HG03457 (cell line): Measurements from ENCODE around the gene RNF150.
A peak's percentile ranks its signal among the peaks of the same experiment; 100 is the strongest.
"Not testable (repeated sequence)": the region's sequence is repeated elsewhere in the genome, so short reads cannot be mapped to it uniquely, and the experiment has no call there.

Experiments used
- ATAC-seq: cut with Tn5 transposase; IDR thresholded peaks from one replicate; pipeline ENCODE4 v1.9.1; 2021; ENCODE audit warnings: moderate number of reproducible peaks; ENCODE audit not compliant: unreplicated experiment

The RNF150 gene

DNA sequence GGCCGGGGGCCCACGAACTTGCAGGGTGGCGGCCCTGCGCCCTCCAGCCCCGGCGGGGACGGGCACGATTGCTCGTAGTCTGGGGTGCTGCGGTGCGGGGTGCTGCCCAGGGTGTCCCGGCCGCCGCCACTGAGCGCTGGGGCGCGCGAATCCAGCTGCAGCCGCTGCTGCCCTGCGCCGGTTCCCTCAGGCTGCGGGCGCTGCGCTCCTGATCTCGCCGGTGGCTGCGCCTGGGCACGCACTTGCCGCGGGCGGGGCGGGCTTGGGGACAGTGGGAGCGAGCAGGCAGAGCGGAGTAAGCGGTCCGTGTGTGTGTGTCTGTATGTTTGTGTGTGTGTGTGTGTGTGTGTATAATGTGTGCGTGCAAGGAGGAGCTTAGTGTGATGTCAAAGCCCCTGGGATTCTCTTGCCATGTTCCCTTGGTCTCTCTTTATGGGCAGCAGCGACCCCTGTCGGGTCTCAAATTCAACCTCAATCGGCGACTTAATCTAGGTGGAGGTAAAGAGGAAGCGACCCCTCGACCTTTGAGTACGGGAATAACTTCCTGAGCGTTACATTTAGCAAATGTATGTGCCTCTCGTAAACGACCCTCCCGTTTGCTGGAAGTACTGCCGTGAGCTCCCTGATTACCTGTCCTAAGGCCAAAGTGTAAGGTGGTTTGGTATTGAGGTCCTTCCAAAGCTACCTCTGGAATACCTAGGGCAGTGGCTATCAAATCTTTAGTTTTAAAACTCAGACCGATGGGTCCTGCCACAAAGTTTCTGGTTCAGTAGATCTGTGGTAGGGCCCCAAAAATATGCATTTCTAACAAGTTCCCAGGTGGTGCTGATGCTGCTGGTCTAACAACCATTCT lies at the start of gene RNF150:
RNF150 (minus strand) TSS at position 324 of the 853 bp plus-strand sequence.
- peak; percentile 60 for ATAC-seq

DNA sequence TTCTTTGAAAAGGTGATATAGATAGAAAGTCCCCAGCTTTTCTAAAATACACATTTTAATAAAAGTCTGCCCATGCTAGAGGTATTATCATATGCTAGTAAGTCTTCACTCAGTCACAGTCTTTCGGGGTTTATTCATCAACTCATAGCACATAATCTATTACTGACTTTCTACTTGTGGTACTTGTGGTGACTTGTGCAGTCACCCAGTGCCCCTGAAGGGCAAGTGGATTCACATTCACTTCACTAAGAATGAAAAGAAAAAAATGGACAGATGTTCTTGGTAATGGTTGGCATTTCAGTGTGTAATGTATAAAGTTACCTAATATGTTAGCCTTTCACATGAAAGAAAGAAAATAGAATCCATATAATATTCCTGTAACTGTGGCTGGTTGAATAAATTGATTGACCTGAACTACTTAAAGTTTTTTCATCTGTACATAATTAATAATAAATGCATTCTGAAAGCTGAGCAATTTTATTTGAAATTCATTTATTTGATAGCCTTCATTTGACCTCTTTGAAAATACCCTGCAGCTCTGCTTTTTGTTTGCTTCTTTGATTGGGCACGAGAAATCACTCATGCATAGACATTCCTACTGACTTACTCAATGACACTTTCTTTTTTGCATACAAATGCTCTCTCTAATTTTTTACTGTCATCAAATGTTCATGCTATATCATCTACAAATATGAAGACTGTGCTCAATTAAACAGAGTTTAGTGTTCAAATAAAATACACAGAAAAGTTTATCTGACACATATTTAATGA lies 47.9 kb upstream of the RNF150 start:
- ATAC-seq: peak; percentile 83

DNA sequence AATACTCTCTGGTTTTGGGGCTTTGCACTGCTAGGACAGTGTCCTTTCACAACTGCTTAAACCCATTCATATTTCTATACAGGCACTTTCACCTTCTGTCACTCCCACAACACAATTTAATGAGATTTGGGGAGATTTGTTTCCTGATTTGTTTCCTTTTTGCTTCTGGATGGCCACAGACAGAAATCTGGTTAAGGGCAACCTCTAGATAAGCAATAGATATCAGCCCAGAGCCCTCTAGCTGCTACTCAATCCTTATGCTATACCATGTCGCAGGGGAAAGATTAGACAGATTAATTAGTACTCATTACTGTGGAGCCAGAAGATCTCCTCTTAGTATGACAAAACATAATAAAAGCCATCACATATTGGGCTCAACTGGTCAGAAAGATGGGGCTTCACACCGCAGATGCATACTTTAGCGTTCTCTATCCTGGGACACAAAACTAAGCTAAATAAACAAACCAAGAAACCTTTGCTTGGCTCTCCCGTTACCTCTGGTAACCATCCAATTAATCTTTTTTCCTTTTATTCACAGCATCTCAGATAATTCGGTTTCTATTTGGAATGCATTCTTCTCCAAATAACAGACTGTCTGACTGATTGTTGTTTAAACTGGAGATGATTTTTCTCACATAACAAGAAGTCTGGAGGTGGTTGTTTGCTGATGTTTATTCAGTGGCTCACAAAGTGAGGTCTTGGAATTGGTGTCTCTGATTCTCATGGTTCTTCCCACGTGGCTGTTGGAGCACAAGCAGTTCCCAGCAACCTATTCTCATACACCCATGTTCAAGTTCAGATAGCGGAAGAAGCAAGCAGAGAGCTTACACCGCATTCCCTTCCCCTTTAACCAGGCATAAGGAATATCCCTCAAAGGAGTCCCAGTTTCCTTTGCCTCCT lies 46.5 kb upstream of the RNF150 start:
- ATAC-seq: no peak

DNA sequence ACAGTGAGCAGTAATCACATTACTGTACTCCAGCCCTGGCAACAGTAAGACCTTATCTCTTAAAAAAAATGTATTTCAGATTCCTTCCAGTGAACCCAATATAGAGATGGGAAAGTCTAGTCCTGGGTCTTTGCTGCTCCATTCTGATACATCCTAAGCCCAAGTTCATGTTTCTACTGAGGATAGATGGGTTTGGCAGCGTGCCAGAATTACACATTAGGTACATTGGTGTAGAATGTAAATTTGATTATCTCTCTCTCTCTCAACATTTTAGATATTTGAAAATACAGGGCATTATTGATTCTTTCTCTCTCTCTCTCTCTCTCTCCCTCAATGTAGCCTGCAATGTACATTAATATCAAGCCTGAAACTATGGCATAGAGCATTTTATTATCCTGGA lies 43.9 kb upstream of the RNF150 start:
- ATAC-seq: no peak

GRCh38 chr4:141174457-141174856 lies 41.2 kb upstream of the RNF150 start:
- no peak for ATAC-seq

DNA sequence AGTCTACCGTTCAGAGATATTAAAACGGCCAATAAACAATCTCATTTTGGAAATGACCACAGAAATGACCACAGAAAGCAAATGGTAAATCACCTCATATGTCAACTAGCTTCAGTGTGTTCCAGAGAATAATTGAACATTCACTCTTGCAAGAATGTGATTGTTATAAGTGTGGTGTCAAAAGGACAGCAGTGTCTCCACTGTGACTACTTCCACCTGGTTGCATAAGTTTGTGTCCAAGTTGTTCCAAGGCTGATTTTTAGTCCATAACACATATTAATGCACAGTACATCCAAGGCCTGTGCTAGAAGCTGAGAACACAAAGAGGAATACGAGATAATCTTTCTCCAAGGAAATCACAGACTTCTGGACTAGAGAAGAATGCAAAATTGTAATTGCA lies 37.4 kb upstream of the RNF150 start:
- no peak for ATAC-seq

GRCh38 chr4:141169391-141169790 lies 36.1 kb upstream of the RNF150 start:
- no peak for ATAC-seq

DNA sequence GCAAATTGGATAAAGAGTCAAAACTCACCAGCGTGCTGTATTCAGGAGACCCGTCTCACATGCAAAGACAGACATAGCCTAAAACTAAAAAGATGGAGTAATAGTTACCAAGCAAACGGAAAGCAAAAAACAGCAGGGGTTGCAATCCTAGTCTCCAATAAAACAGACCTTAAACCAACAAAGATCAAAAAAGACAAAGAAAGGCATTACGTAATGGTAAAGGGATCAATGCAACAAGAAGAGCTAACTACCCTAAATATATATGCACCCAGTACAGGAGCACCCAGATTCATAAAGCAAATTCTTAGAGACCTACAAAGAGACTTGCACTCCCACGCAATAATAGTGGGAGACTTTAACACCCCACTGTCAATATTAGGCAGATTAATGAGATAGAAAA lies 31.7 kb upstream of the RNF150 start:
- not testable (repeated sequence) for ATAC-seq

GRCh38 chr4:141159027-141159426 lies 25.8 kb upstream of the RNF150 start:
- ATAC-seq: no peak

DNA sequence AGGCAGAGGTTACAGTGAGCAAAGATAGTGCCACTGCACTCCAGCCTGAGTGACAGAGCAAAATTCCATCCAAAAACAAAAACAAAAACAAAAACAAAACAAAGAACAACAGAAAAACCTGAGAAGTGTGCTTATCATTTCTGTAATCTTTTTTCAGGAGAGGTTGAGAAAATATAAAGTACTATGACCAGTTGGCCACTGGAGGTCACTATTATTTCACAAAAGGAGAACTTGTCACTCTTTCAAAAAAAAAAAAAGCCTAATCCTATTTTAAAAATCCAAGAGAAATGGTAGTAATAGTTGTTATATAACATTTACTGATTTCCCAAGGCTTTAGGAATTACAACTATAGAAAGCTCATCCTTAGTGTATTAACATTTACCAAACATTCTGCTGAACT lies 24.9 kb upstream of the RNF150 start:
- ATAC-seq: no peak

DNA sequence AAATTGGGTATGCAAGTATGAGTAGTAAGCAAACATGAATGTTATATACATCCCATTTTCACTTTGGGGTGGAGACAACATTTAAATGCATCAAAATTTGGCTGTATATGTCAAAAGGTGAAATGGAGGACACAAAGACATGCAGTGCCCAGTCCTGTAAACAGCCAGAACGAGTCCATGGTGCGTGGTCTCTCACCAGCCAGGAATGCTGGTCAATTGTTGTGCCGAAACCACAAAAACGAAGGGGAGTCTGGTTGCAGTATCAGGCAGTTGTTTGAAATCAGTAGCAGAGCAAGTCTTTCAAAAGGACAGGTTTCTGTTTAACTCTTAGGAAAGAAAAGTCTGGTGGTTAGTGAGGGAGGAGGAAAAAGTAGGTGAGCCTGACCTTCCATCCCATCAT lies 22.3 kb upstream of the RNF150 start:
- ATAC-seq: no peak

- no peak for ATAC-seq
These were observed 21.5 kb upstream of the RNF150 start for GRCh38 chr4:141154725-141155124.

DNA sequence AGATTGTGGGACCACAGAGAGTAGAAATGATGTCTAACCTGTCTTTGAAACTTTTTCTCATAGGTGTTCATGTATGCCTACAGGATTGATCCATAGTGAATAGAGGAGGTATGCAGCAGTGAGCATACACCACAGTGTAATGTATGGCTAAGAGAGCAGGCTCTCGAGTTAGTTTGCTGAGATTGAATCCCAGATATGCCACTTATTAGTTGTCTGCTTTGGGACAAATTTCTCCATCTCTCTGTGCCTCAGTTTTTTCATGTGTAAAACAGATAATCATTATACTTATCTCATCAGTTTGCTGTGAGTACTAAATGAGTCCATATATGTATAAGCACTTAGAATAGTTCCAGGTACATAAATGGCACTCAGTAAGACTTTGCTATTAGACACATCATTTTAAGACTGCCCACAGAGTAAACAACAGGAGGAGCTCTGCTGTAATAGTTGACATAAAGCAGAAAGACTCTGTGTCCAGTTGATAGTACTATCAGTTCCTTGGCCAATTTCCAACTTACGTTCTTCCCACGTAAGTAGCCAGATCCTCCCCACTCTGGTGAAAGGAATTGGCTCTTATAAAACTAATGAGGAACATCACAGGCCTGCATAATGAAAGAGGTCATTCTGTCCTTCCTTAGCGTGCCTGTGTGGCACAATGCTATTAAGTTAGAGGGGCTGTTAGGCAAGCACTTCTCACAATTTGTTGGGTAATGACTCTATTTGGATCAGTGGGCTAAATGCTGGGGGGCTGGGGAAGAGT lies 20.7 kb upstream of the RNF150 start:
- ATAC-seq: no peak

DNA sequence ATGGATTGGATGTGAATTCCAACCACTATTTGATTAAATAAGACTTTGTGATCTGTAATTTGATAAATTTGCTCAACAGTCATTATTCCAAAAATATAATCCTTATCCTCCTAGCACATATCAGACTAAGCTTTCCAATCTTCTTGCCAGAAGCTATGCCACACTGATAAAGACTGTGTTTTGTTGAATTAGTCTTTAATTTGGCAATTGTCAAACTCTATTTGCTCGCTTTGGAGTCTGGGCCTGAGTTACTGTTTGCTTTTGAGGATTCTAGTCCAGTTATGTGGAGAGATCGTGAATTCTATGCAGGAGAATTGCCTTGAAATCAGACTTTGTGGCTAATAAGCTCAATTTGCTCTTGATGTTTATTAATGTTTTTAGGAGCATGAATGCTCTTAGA lies 10.9 kb upstream of the RNF150 start:
- ATAC-seq: no peak

DNA sequence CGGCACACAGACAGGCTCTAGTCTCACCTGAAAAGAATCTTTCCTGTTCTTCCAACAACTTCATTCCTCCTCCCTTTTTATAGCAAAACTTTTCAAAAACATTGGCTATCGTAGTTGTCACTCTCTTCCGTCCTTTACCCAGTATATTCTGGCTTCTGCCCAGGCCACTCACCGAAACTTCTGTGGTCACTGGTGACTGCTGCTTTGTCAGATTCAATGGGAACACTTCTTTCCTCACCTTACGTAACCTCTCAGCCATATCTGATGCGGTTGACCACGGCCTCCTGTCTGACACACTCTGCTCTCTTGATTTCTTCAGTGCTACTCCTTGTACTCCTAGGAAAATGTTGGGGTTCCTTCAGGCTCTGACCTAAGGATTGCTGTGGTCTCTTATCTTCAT lies 9.2 kb upstream of the RNF150 start:
- no peak for ATAC-seq

GRCh38 chr4:141140391-141141200 lies 7.3 kb upstream of the RNF150 start:
- no peak for ATAC-seq

GRCh38 chr4:141133999-141134995 lies 1.0 kb upstream of the RNF150 start:
- no peak for ATAC-seq

DNA sequence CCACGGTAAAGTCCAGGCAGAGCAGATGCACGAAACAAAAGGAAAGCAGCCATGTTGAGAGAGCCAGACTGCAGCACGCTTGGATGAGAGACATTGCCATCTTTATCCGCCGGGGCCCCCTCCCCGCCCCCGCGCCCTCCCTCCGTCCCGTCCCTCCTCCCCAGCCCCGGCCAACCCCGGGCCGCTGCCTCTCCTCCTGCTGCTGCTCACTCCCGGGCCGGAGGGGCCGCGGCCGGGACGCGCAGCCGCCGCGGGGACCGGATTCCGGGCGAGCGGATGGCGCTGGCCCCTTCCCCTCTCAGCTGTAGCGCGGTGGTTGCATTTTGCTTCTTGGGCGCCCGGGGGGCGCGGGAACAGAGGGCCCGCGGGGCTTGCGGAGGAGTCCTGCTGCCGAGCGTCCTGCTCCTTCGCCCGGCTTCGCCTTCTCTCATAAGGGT lies 542 bp downstream of the RNF150 start:
- ATAC-seq: no peak
